Activated CD8-positive, alpha-beta memory T cell treated with anti-CD3 and anti-CD28 coated beads for 36 hours (primary cell): ENCODE measurements around the gene PRDM5. TPM values are rescaled to one million over a fixed set of nuclear protein-coding genes. Genes with fewer than 3 reads are reported as not detected.

Source experiments
- CTCF ChIA-PET: fragments of 350-600 bp; sonication (Branson Sonifier 250); formaldehyde crosslinking; loops from one replicate; lab custom pipeline; 2021; ENCODE audit warnings: antibody characterized with exemption; lab: Charles Lee
- POLR2A ChIA-PET: fragments of 350-600 bp; sonication (Branson Sonifier 250); formaldehyde crosslinking; loops from one replicate; lab custom pipeline; 2021; ENCODE audit warnings: antibody characterized with exemption; lab: Charles Lee
- total RNA-seq, 2 experiments: library from RNA; stranded (reverse); gene quantifications; one replicate each; pipeline ENCODE4 v1.2.3, GENCODE V29; 2021

PRDM5 gene
- total RNA-seq, 2 experiments from 2014 or later, result 0.32 to 0.48 TPM

DNA sequence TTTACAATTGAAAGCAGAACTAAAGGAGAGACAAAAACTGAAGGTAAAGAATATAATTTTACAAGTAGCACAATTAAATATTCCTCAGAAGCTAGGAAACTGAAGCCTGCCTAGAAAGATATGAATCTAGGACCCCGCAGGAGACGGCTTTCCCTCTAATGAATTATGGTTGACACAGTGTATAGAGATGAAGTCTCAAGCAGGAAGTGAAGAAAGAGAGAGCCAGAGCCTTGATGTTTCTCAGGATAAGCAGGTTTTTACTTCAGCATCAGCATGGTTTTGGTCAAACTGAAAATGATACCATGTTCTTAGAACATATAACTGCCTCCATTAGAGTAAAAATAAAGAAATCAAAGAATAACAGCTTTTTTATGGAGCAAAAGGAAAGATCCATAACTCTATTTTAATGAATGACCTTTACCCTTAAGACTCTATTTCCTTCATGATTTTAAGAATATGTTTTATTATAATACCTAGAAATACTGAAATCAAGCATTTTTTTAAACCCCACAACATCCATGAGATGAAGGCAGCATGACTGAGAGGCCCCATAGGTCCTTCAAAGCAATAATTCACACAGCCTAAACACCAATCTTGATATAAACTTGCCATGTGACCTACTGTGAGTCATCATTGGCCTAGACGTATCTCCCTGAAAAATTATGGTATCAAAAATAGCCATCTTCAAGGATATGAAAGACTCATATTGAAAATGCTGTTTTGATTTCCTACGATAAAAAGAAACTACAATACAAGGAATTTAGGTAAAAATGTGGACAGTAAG, 193.4 kb downstream of the PRDM5 start:
- CTCF ChIA-PET, result no interaction called here
- POLR2A ChIA-PET, result no interaction called here

DNA sequence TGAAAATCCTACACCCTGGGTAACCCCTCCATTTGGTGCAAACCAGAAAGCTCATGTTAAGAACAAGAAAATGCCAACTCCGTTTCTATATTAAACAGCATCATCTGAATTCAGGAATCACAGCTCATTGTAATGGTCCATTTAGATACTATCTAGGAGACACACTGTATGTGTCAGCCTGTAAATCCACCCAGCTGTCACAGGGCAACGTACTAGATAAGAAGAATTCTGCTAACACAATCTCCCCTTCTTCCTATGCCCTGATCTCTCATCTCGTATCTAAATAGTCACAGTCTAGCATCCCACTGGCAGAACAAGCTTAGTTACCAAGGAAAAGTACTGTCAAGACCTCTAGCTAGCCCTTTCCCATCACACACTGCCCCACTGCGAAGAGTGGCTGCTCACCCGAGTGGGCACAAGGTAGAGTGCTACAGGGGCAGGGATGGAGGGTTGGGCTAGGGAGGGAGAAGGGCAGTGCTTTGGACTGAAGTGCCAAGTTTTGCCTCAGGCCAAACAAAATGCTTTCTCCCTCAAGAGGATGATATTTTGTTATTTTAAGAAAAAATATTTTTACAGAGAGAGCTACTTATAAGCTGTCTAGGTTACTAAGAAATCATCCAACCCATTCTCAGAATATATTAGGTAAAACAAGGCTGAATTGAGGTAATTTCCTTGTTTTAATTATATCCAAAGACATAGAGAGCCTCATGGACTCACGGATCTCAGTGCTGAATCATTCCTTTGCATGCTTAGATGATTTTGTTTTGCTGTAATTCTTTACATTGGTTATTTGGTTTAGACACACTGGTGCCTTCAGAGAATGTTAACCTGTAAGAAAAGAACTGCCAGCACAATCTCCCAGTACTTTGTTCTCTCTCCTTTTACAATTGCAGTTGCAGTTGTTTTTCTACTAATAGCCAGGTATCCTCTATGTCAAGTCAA, 196.6 kb downstream of the PRDM5 start:
- CTCF ChIA-PET, result no interaction called here
- POLR2A ChIA-PET, result no interaction called here

DNA sequence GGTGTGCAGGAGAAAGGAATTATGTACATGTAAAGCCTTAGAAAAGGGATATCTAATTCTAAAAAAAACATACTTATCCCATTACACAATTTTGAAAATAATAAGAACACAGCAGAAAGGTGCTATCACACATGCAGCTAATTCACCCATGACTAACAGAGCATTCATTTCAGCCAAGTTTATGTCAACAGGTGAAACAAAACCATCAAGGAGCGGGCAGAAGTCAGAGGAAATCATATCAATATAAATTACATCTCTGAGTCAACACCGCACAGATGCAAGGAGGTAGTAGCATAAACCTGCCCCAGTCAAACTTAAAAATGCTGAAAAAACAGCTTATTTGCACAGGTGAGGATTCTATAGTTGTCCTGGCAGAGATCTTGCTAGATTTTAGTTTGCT, 197.9 kb downstream of the PRDM5 start:
- POLR2A ChIA-PET, result no interaction called here
- CTCF ChIA-PET, result no interaction called here

DNA sequence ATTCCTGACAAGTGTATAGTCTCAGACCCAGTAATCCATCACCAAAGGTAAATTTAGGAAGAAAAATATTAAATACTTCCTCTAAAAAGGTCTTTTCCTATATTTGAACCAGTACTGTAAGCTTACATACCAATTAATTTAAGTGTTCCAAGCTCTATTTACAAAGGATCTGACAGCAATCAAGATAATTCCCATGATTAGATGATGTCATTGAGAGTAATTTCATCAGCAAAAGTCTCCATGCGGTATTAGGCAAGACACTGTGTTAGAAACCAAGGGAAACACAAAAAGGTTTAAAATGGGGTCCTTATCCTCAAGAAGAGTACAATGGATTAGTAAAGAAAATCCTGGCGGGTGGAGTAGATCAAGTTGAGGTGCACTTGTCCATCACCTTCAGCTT, 198.5 kb downstream of the PRDM5 start:
- ChIA-PET POLR2A (no interaction called here), CTCF (no interaction called here)

- ChIA-PET CTCF (no interaction called here), POLR2A (no interaction called here)
Measured at GRCh38 chr4:120723105-120723504, 199.4 kb downstream of the PRDM5 start.

GRCh38 chr4:120722655-120723054, 199.9 kb downstream of the PRDM5 start:
- ChIA-PET CTCF (no interaction called here), POLR2A (no interaction called here)

DNA sequence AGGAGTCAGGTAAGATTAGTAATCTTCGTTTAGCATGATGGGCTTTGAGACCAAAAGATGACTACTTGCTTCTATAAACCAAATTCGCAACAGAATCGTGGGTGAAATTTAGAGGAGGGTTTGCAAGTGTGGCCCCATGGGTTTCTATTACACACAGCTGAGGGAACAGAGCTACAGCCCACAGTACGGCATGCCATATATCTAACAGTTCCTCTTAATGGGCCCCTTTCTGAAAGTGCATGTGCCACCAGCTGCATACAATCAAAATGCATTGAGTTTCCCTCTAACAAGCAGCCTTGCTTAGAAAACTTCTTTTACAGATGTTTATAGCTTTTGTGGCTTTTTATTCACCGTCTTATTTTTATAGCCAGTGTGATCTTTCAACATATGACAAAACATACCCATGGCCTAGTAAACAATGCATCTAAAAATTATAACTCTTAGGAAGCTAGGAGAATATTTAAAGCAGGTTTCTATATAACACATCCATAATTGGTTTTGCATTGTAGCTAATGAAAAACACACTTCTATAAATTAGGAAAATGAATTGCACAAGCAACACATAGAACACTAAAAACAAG, 202.1 kb downstream of the PRDM5 start:
- ChIA-PET CTCF (no interaction called here), POLR2A (no interaction called here)

DNA sequence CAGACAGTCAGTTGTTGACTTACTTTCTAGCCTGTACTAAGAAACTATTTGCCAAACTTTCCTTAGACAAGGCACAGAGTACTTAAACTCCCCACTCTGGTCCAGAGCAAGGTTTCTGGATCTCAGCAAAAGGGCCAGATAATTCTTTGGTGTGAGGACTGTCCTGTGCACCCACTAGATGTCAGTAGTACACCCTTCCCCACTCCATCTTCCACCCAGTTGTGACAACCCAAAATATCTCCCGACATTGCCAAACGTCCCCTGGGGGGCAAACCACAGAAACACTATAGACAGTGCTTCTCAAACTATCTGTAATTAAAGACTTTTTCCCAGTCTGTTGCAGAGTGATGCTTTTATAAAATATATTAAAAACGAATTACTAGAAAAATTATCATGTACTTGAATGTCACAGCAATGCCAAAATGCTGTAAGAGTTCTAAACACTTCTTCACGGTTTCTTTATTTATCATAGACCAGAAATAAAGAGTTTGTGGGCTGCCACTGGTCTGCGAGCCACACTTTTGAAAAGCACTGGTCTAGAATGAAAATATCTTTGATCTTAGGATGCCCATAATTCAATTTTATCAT, 203.5 kb downstream of the PRDM5 start:
- CTCF ChIA-PET, result no interaction called here

GRCh38 chr4:120716346-120716745, 206.2 kb downstream of the PRDM5 start:
- ChIA-PET POLR2A (no interaction called here), CTCF (no interaction called here)

More for the DNA sequence above, 203.5 kb downstream of the PRDM5 start:
- POLR2A ChIA-PET, result no interaction called here

DNA sequence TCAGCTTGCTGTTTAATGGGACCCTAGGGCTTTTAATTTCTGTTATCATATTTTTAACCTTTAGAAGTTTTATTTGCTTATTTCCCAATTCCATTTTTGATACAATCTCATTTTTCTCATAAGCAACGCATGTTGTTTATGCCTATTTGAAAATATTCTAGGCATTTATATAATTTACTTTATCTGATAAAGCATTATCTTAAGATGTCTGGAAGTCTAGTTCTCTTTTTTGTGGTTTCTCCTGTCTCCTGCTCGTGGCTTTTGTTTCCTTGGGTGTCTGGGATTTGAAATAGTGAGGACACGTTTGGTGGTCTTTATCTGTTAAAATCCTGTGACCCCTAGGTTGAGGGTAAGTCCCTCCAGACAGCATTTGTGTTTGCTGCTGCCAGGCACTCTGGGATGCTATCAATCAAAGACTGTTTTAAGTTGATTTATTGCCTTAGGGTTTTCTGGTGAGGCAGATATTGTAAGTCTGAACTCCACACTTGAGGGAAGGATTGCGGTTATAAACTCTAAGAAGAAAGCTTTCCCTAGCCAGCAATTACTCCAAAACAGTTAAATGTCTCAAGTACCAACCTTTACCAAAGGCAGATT, 208.0 kb downstream of the PRDM5 start:
- POLR2A ChIA-PET, result no interaction called here

DNA sequence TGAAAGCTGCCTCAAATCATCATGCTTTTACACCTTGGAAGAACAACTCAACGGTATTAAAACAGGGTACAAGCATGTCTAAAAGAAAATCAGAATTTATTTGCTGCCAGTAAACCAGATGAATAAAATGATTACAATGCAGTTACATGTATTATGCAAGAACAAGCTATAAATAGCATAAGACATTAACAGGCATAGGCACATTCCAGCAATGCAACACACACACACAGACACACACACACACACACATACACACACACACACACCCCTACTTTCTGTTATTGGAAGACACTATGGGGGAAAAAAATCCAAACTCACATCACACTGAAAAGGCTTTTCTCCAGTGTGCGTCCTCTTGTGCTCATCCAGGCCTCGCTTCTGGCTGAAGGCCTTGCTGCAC, 212.5 kb downstream of the PRDM5 start:
- ChIA-PET POLR2A (no interaction called here), CTCF (no interaction called here)

More for the DNA sequence above, 208.0 kb downstream of the PRDM5 start:
- CTCF ChIA-PET, result no interaction called here

DNA sequence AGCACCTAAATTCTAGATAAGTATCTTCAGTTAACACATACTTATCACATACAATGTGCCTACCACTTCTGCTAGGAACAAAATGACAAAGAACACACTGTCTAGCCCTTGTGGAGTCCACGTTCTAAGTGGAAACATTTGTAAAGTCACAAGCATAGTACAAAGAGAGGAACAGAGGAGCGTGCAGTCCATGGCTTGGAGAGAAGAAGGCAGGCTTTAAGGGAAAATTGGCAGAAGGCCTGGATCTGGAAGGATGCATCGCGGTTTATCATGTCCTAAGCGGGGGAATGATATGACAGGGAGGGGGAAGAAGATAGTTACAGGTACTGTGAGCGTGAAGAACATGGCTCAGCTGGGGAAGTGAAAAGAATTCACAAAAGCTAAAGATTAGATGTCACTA, 218.0 kb downstream of the PRDM5 start:
- ChIA-PET POLR2A (no interaction called here), CTCF (no interaction called here)

DNA sequence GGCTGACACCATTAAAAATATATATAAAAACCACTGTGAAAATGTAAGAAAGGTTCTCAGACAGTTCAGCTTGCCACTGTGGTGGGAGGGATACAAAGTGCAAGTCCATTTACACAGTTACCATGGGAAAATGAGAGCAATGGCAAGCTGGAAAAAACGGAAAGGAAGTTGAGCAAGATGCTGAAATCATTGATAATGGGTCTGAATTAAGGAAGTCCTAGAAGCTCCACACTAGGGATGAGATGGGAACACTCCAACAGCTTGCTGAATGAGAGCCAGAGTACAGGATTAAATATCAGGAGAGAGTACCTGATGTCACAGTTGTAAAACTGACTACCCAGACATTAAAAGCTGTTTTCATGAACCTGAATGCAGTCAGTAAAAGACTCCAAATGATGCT, 218.6 kb downstream of the PRDM5 start:
- ChIA-PET POLR2A (no interaction called here), CTCF (no interaction called here)

DNA sequence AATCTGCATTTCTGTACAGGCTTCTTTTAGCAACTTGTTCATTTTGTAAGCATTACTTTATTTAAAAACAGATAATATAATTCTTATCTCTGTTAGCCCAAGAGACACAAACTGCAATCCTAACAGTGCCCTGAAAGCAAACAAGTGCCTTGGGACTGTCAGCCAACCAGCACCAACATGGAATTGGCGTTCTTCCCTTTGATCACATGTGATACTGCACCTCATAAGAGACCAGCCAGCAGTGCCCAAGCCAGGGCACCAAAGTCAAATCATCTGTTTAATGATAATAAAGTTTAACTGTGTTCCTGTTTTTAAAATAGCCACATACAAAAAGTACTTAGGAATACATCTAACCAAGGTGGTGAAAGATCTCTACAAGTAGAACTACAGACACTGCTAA, 223.2 kb downstream of the PRDM5 start:
- CTCF ChIA-PET, result no interaction called here
- POLR2A ChIA-PET, result no interaction called here

GRCh38 chr4:120694973-120695372, 227.6 kb downstream of the PRDM5 start:
- CTCF ChIA-PET, result no interaction called here
- POLR2A ChIA-PET, result no interaction called here

GRCh38 chr4:120693816-120694215, 228.7 kb downstream of the PRDM5 start:
- ChIA-PET POLR2A (no interaction called here), CTCF (no interaction called here)

DNA sequence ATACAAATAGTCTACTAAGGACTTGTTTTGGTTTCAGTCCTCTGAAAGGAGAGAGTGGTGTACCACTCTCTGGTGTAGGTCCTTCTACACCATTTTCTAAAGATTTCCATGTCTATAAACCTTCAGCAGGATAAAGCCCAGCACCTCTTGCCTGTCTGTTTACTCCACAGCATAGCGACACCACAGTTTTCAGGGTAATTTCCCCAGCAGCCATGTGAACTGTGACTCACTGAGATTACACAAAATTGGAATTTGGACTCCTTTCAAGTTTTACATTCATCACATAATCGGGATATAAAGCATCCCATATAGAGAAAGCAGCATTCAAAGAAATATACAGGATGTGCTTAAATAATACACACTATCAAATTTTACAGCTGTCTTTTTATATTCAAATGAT, 229.6 kb downstream of the PRDM5 start:
- CTCF ChIA-PET, result no interaction called here
- POLR2A ChIA-PET, result no interaction called here

- POLR2A ChIA-PET, result no interaction called here
- CTCF ChIA-PET, result no interaction called here
Measured at GRCh38 chr4:120691536-120691935, 231.0 kb downstream of the PRDM5 start.

GRCh38 chr4:120691106-120691505, 231.4 kb downstream of the PRDM5 start:
- POLR2A ChIA-PET, result no interaction called here
- CTCF ChIA-PET, result no interaction called here

- CTCF ChIA-PET, result no interaction called here
Measured at GRCh38 chr4:120688791-120689190, 233.7 kb downstream of the PRDM5 start.

More at GRCh38 chr4:120688791-120689190, 233.7 kb downstream of the PRDM5 start:
- POLR2A ChIA-PET, result no interaction called here
